Activated CD4-positive, alpha-beta memory T cell treated with anti-CD3 and anti-CD28 coated beads for 36 hours (primary cell): ENCODE data around the gene RBL2. TPM values are rescaled to one million over a fixed set of nuclear protein-coding genes. Genes with fewer than 3 reads are reported as not detected.

ENCODE experiments used
- total RNA-seq, 2 experiments: library from RNA; stranded (reverse); gene quantifications; one replicate each; pipeline ENCODE4 v1.2.3, GENCODE V29; 2021

Gene RBL2
- total RNA-seq, 2 experiments from 2014 or later = 79.9 to 84.6 TPM

Other genes starting within 250 kb of the RBL2 start
- 10 to 100 TPM; 25.6 to 27.1 TPM for gene AKTIP, start 68.7 kb downstream of the RBL2 start, total RNA-seq